ENCODE measurements around the gene GARIN5A. TPM values are rescaled to one million over a fixed set of nuclear protein-coding genes. Genes with fewer than 3 reads are reported as not detected.

GARIN5A gene
- total and polyA plus RNA-seq, 8 donors, result 1.4 to 2.6 (median 2.1) TPM

- Histone ChIP-seq H3K4me3 (no peak overlapping the region), H3K4me1 (peaks cover 0 to 6% (median 3%) of the 10 kb centered on the region in 3 donors), H3K27me3 (no peaks in the 10 kb centered on the region), H3K36me3 (no peaks in the 10 kb centered on the region), H3K27ac (no peak overlapping the region), H3K9me3 (no peaks in the 10 kb centered on the region)
- intact Hi-C loops (cut with DNase I), result no loop called here
- DNase-seq (no peak), ATAC-seq (no peak), FAIRE-seq (no peak)
- 79 to 82% methylated on average over 19 of the region's 19 CpGs for WGBS, 2 donors
- TF ChIP-seq CTCF (IDR thresholded peaks at IDR 0.05), result no peak
Measured at GRCh38 chr19:50433201-50434180, 43.2 kb downstream of the GARIN5A start.

GRCh38 chr19:50432221-50433028 lies 44.2 kb downstream of the GARIN5A start, which contains the start of gene MYBPC2:
TSS of gene MYBPC2 (plus strand) at chr19:50432892. CDS start at chr19:50432954, 62 bp downstream.
- DNase-seq (peak in 5 of 6 donors; percentile 18 to 65 (median 47)), ATAC-seq (peak; percentile 17 to 30 (median 27)), FAIRE-seq (no peak)
- WGBS, 2 donors, result 5 to 10% methylated on average over 28 to 40 of the region's 40 CpGs
- H3K36me3 ChIP-seq, result no peaks in the 10 kb centered on the region
- H3K27ac ChIP-seq, result peak within 1 kb of the TSS in 3 of 4 donors; percentile 31 to 81 (median 79)
- peaks cover 0 to 9% (median 3%) of the 10 kb centered on the region in 3 donors for H3K4me1 ChIP-seq
- H3K27me3 ChIP-seq, result no peaks in the 10 kb centered on the region
- intact Hi-C loops (cut with DNase I), result no loop called here
- no peaks in the 10 kb centered on the region for H3K9me3 ChIP-seq
- TF ChIP-seq CTCF (IDR thresholded peaks at IDR 0.05), result no peak
- H3K4me3 ChIP-seq, result peak within 1 kb of the TSS; percentile 44 to 67 (median 56)

- ATAC-seq (peak; percentile 88 to 97 (median 94)), FAIRE-seq (no peak), DNase-seq (peak; percentile 77 to 93 (median 88))
- no peak for TF ChIP-seq CTCF (IDR thresholded peaks at IDR 0.05)
- H3K9me3 ChIP-seq, result no peaks in the 10 kb centered on the region
- WGBS, 2 donors, result 2 to 5% methylated on average over 38 to 54 of the region's 54 CpGs
- intact Hi-C loops (cut with DNase I), result no loop called here
- H3K27ac ChIP-seq, result peak overlapping the region in 3 of 4 donors; percentile 31 to 81 (median 79)
- H3K36me3 ChIP-seq, result no peaks in the 10 kb centered on the region
- no peaks in the 10 kb centered on the region for H3K27me3 ChIP-seq
- peaks cover 0 to 9% (median 3%) of the 10 kb centered on the region in 3 donors for H3K4me1 ChIP-seq
- H3K4me3 ChIP-seq, result peak overlapping the region; percentile 44 to 67 (median 56)
Measured at GRCh38 chr19:50431343-50432220, 45.1 kb downstream of the GARIN5A start.

DNA sequence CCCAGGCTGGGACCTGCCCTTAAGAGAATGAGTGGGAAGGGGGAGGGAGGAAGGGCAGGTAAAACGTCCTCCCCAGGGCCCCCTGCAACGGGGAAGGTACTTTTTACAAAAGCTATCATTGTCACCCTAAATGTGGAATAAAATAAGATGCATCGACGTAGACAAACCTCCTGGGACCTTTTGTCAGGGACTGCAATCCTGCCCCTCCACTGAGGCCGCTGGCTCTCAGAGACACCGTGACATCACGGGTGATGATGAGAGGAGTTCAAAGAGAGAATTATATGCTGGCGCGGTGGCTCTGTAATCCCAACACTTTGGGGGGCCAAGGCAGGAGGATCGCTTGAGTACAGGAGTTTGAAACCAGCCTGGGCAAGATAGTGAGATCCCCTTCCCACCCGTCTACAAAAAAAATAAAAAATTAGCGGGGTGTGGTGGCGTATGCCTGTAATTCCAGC lies 45.7 kb downstream of the GARIN5A start:
- intact Hi-C loops (cut with DNase I), result no loop called here
- peak overlapping the region in 2 of 4 donors; percentile 79 to 81 for H3K27ac ChIP-seq

More for the DNA sequence above, 45.7 kb downstream of the GARIN5A start:
- 39 to 43% methylated on average over 13 of the region's 13 CpGs for WGBS, 2 donors
- FAIRE-seq, result no peak
- Histone ChIP-seq H3K9me3 (no peaks in the 10 kb centered on the region), H3K4me3 (peak overlapping the region; percentile 44 to 67 (median 56)), H3K27me3 (no peaks in the 10 kb centered on the region), H3K4me1 (peaks cover 0 to 9% (median 3%) of the 10 kb centered on the region in 3 donors), H3K36me3 (no peaks in the 10 kb centered on the region)
- DNase-seq, result no peak
- ATAC-seq, result no peak
- no peak for TF ChIP-seq CTCF (IDR thresholded peaks at IDR 0.05)

All from pancreas (tissue), 10 donors.